ENCODE data around the gene RBBP4. TPM values are rescaled to one million over a fixed set of nuclear protein-coding genes. Genes with fewer than 3 reads are reported as not detected.
"Not testable (repeated sequence)": the region's sequence is repeated elsewhere in the genome, so short reads cannot be mapped to it uniquely, and the experiment has no call there.

The RBBP4 gene
- polyA plus RNA-seq, 1 donor = 159 TPM

GRCh38 chr1:32619701-32620485 is 31.1 kb upstream of the RBBP4 start:
- Histone ChIP-seq H3K4me3 (ENCODE audit: low read length) (no peak overlapping the region), H3K36me3 (ENCODE audit: control insufficient read depth, insufficient read depth, low read length) (peaks cover 10% of the 10 kb centered on the region), H3K27me3 (ENCODE audit: control insufficient read depth, insufficient read depth, low read length) (no peaks in the 10 kb centered on the region), H3K27ac (ENCODE audit: low read length) (no peak overlapping the region), H3K4me1 (ENCODE audit: control insufficient read depth, insufficient read depth, low read length) (no peaks in the 10 kb centered on the region), H3K9me3 (ENCODE audit: control insufficient read depth, low read depth, low read length) (no peaks in the 10 kb centered on the region)
- no peak for DNase-seq
- WGBS (ENCODE audit: insufficient coverage, low lambda C conversion rate) = no CpG with 5 or more reads among the region's 5 CpGs

- no peak overlapping the region for H3K4me3 ChIP-seq (ENCODE audit: low read length)
- H3K36me3 ChIP-seq (ENCODE audit: control insufficient read depth, insufficient read depth, low read length) = peaks cover 14% of the 10 kb centered on the region
- no peak overlapping the region for H3K27ac ChIP-seq (ENCODE audit: low read length)
- no peaks in the 10 kb centered on the region for H3K27me3 ChIP-seq (ENCODE audit: control insufficient read depth, insufficient read depth, low read length)
- H3K4me1 ChIP-seq (ENCODE audit: control insufficient read depth, insufficient read depth, low read length) = no peaks in the 10 kb centered on the region
- 100% methylated on average over 1 of the region's 2 CpGs for WGBS (ENCODE audit: insufficient coverage, low lambda C conversion rate)
- H3K9me3 ChIP-seq (ENCODE audit: control insufficient read depth, low read depth, low read length) = no peaks in the 10 kb centered on the region
- DNase-seq = no peak
Observed at GRCh38 chr1:32622205-32622604, 28.8 kb upstream of the RBBP4 start.

GRCh38 chr1:32622806-32623681 is 28.0 kb upstream of the RBBP4 start:
- no peaks in the 10 kb centered on the region for H3K9me3 ChIP-seq (ENCODE audit: control insufficient read depth, low read depth, low read length)
- no peak overlapping the region for H3K27ac ChIP-seq (ENCODE audit: low read length)
- H3K27me3 ChIP-seq (ENCODE audit: control insufficient read depth, insufficient read depth, low read length) = no peaks in the 10 kb centered on the region
- peaks cover 19% of the 10 kb centered on the region for H3K36me3 ChIP-seq (ENCODE audit: control insufficient read depth, insufficient read depth, low read length)
- 88% methylated on average over 1 of the region's 3 CpGs for WGBS (ENCODE audit: insufficient coverage, low lambda C conversion rate)
- H3K4me1 ChIP-seq (ENCODE audit: control insufficient read depth, insufficient read depth, low read length) = no peaks in the 10 kb centered on the region
- H3K4me3 ChIP-seq (ENCODE audit: low read length) = no peak overlapping the region
- DNase-seq = no peak

- Histone ChIP-seq H3K27ac (ENCODE audit: low read length) (no peak overlapping the region), H3K4me3 (ENCODE audit: low read length) (no peak overlapping the region), H3K4me1 (ENCODE audit: control insufficient read depth, insufficient read depth, low read length) (no peaks in the 10 kb centered on the region), H3K9me3 (ENCODE audit: control insufficient read depth, low read depth, low read length) (no peaks in the 10 kb centered on the region), H3K27me3 (ENCODE audit: control insufficient read depth, insufficient read depth, low read length) (no peaks in the 10 kb centered on the region), H3K36me3 (ENCODE audit: control insufficient read depth, insufficient read depth, low read length) (peaks cover 19% of the 10 kb centered on the region)
- WGBS (ENCODE audit: insufficient coverage, low lambda C conversion rate) = 100% methylated on average over 1 of the region's 5 CpGs
- no peak for DNase-seq
Observed at GRCh38 chr1:32623775-32624174, 27.2 kb upstream of the RBBP4 start.

GRCh38 chr1:32626176-32626575 is 24.8 kb upstream of the RBBP4 start:
- no peak overlapping the region for H3K4me3 ChIP-seq (ENCODE audit: low read length)
- DNase-seq = no peak
- no peaks in the 10 kb centered on the region for H3K4me1 ChIP-seq (ENCODE audit: control insufficient read depth, insufficient read depth, low read length)
- H3K27me3 ChIP-seq (ENCODE audit: control insufficient read depth, insufficient read depth, low read length) = no peaks in the 10 kb centered on the region
- peaks cover 19% of the 10 kb centered on the region for H3K36me3 ChIP-seq (ENCODE audit: control insufficient read depth, insufficient read depth, low read length)
- WGBS (ENCODE audit: insufficient coverage, low lambda C conversion rate) = 100% methylated on average over 1 of the region's 1 CpG
- no peak overlapping the region for H3K27ac ChIP-seq (ENCODE audit: low read length)
- no peaks in the 10 kb centered on the region for H3K9me3 ChIP-seq (ENCODE audit: control insufficient read depth, low read depth, low read length)

- no peaks in the 10 kb centered on the region for H3K9me3 ChIP-seq (ENCODE audit: control insufficient read depth, low read depth, low read length)
- no peak overlapping the region for H3K27ac ChIP-seq (ENCODE audit: low read length)
- peak in 1 of 2 donors; percentile 18 for DNase-seq
- 40% methylated on average over 1 of the region's 11 CpGs for WGBS (ENCODE audit: insufficient coverage, low lambda C conversion rate)
- no peak overlapping the region for H3K4me3 ChIP-seq (ENCODE audit: low read length)
- peaks cover 20% of the 10 kb centered on the region for H3K36me3 ChIP-seq (ENCODE audit: control insufficient read depth, insufficient read depth, low read length)
- no peaks in the 10 kb centered on the region for H3K4me1 ChIP-seq (ENCODE audit: control insufficient read depth, insufficient read depth, low read length)
- no peaks in the 10 kb centered on the region for H3K27me3 ChIP-seq (ENCODE audit: control insufficient read depth, insufficient read depth, low read length)
Observed at GRCh38 chr1:32627596-32628162, 23.3 kb upstream of the RBBP4 start.

GRCh38 chr1:32630173-32630572 is 20.8 kb upstream of the RBBP4 start:
- H3K27ac ChIP-seq (ENCODE audit: low read length); H3K4me3 ChIP-seq (ENCODE audit: low read length); H3K9me3 ChIP-seq (ENCODE audit: control insufficient read depth, low read depth, low read length); H3K4me1 ChIP-seq (ENCODE audit: control insufficient read depth, insufficient read depth, low read length); DNase-seq; H3K27me3 ChIP-seq (ENCODE audit: control insufficient read depth, insufficient read depth, low read length): not testable (repeated sequence)
- no CpG with 5 or more reads among the region's 4 CpGs for WGBS (ENCODE audit: insufficient coverage, low lambda C conversion rate)
- peaks cover 24% of the 10 kb centered on the region for H3K36me3 ChIP-seq (ENCODE audit: control insufficient read depth, insufficient read depth, low read length)

GRCh38 chr1:32632829-32633228 is 18.2 kb upstream of the RBBP4 start:
- no peak for DNase-seq
- Histone ChIP-seq H3K4me1 (ENCODE audit: control insufficient read depth, insufficient read depth, low read length) (no peaks in the 10 kb centered on the region), H3K36me3 (ENCODE audit: control insufficient read depth, insufficient read depth, low read length) (peaks cover 19% of the 10 kb centered on the region), H3K9me3 (ENCODE audit: control insufficient read depth, low read depth, low read length) (no peaks in the 10 kb centered on the region), H3K4me3 (ENCODE audit: low read length) (no peak overlapping the region), H3K27ac (ENCODE audit: low read length) (no peak overlapping the region), H3K27me3 (ENCODE audit: control insufficient read depth, insufficient read depth, low read length) (no peaks in the 10 kb centered on the region)
- WGBS (ENCODE audit: insufficient coverage, low lambda C conversion rate) = 67% methylated on average over 1 of the region's 2 CpGs

GRCh38 chr1:32635508-32636277 is 15.3 kb upstream of the RBBP4 start:
- WGBS (ENCODE audit: insufficient coverage, low lambda C conversion rate) = no CpG with 5 or more reads among the region's 8 CpGs
- Histone ChIP-seq H3K4me1 (ENCODE audit: control insufficient read depth, insufficient read depth, low read length) (no peaks in the 10 kb centered on the region), H3K27ac (ENCODE audit: low read length) (no peak overlapping the region), H3K9me3 (ENCODE audit: control insufficient read depth, low read depth, low read length) (no peaks in the 10 kb centered on the region), H3K4me3 (ENCODE audit: low read length) (no peak overlapping the region), H3K27me3 (ENCODE audit: control insufficient read depth, insufficient read depth, low read length) (no peaks in the 10 kb centered on the region), H3K36me3 (ENCODE audit: control insufficient read depth, insufficient read depth, low read length) (peaks cover 17% of the 10 kb centered on the region)
- DNase-seq = no peak
